HG02852 (cell line): ENCODE data around the gene HINFP.
"Not testable (repeated sequence)": the region's sequence is repeated elsewhere in the genome, so short reads cannot be mapped to it uniquely, and the experiment has no call there.

Experiments
- ATAC-seq: cut with Tn5 transposase; IDR thresholded peaks from one replicate; pipeline ENCODE4 v1.9.1; 2021; ENCODE audit warnings: mild to moderate bottlenecking, moderate library complexity; ENCODE audit not compliant: unreplicated experiment

HINFP gene

DNA sequence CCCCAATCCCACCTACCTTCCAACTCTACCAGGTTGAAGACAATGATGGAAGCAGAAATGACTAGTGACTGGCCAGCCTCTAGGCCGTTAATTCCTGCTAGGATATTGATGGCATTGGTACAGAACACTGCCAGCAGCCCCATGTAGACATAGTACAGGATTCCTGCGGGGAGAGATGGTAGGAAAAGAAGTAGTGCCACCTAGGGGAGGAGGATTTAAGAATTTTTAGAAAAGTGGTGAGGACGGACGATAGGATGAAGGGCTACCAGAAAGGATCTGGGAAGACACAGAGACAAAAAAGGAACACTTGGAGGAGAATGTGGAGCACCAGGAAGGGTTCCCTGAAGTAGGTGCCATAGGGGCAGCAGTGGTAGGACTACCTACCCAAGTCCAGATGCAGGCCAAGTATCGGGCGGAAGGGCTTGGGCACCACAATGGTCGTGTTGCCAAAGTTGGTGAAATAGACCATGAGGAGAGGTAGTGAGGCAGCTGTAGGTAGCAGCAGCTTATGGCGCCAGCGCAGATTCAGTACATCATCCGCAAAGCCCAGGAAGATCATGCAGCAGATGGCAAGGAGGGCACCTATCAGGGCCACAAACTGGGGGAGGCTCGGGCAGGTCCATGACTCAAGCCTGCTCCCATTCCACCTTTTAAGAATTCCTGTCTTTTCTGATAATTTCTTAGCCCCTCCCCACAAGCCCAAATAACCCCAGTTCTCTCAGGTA lies 21.0 kb upstream of the HINFP start:
- no peak for ATAC-seq

DNA sequence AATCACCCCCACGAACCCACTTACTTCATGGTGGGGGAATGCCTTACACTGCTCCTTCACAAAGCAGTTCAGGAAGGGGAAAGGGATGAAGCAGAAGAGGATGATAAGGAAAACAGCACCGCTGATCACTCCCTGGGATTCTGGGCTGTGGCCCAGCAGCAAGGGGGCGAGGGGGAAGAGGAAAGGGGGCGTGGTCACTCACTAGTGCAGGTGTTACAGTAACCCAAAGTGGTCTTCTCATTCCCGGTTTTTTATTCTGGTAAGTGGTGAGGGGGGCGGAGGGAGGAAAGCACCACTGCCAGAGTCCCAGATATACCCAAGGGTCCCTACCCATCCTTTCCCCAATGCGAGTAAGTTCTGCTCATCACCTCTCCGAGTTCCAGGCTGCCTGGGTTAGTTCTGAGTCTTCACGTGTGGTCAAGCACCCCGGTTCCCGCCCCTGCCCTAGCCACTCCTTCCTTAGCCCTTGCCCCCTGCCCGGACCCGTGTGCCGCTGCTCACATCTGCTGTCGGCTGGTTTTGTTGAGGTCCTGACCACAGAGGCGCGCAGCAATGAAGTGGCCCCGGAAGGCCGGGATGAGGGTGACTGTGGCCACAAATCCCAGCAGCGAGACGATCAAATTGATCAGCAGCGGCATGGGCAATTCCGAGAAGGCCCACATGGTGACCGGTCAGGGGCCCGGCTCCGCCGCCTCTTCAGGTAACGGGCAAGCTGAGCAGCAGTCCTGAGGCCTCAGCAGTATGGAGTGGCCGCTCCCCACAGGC lies 20.2 kb upstream of the HINFP start:
- ATAC-seq = peak; percentile 17

DNA sequence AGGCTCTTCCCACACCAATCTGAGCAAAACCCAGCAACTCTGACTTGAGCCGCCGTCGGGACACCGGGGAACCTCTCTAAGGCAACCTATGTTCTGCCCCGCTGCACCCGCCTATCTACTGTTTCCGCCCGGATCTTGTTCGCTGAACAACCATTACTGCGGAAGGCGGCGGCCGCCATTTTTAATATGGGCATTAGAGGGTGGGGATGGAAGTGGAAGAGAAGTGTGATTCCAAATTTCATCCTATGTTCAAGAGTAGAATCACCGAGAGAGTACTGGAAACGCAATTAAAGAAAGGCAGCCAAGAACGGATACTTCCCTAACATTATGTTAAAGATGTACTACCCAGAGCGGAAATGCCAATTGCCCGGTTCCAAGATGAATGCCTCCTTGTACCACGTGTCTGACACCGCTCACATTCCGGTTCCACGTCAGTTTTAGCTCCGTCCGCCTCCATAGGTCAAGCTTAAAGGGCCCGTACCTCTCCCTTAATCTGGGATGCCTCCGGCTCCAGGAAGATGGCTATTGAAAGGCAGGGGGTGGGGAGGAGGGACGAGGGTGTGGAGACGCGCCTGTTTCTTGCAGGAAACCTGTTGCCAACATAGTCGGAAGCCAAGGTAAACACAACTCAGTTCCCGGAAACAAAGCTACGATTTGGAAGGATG lies 19.5 kb upstream of the HINFP start, which contains the start of gene DPAGT1:
DPAGT1 (minus strand) TSS at position 95 of the 665 bp plus-strand sequence. CDS start 198 bp downstream, outside the sequence.
- ATAC-seq = peak; percentile 80

DNA sequence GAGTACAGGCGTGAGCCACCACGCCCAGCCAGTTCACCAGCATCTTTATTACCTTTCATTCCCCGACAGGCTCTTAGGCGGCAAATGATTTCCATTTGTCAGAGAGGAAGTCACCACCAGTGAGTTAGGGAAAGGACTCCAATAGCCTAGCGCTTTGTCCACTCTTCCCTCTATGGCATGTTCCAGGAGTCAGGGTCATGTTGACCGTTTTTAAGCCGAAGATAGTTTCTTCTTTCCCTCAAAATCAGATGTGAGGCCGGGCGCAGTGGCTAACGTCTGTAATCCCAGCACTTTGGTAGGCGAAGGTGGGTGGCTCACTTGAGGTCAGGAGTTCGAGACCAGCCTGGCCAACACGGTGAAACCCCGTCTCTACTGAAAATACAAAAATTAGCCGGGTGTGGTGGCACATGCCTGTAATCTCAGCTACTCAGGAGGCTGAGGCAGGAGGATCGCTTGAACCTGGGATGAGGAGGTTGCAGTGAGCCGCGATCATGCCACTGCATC lies 18.2 kb upstream of the HINFP start:
- not testable (repeated sequence) for ATAC-seq

DNA sequence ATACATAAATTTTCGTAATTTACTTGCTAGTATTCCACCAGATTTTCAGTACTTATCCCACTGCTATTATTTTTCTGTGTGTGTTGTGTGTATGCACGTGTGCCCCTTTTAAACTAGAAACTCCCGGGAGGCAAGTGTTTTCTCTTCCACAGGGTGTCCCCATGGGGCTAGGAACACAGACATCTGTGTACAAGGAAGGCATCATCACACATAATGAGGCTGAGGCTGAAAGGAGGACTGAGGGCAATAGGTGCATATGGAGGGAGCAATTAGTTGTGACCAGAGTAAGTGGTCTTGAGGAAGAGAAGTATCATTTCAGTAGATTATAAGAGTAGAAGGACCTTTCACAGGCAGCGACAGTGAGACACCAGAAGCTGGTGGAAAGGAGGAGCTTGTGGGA lies 17.6 kb upstream of the HINFP start:
- ATAC-seq = no peak

DNA sequence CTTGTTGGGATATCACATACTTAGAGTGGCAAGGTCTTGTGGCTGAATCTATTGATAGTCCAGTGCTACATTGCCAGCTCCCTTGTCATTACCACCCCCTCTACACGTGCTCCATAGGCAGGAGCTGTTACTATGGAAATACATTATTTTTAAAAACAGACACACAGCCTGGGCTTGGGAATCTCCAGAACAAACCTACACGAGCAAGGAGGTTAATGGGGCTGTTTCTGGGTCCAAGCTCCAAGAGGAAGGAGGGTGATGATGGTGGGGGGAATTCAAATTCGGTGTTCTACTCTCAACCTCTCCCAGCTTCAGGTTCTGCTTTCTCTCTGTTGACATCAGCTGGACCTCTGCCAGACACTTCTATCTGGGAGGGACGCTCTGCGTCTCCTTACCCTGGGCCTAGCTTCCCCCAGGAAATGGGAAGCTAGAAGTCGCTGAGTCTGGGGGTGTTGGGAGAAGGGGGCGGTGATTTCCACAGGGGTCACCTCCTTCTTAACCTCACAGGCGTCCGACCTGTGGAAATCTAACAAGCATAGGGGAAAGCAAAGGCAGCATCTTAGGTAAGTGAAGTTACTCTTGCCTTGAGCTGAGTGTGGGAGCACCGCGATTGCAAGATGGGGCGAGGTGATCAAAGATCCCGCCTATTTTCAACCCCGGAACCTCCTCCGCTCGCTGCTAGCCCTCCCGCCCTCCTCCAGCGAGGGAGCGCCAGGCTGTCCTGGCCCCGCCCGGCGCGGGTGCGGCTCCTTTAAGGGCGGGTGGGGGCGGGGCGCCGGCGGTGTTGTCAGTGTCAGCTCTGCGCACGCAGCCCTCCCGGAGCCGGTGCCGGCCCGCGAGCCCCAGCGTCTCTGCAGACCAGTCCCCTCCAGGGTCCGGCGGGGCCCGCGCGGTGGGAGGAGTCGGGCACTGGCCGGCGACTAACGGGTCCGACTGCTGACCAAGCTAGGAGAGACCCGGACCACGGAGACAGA lies 14.5 kb upstream of the HINFP start, which contains the start of gene C2CD2L:
C2CD2L (plus strand) TSS at position 781 of the 974 bp plus-strand sequence. CDS start 398 bp downstream, outside the sequence.
- peak; percentile 82 for ATAC-seq

DNA sequence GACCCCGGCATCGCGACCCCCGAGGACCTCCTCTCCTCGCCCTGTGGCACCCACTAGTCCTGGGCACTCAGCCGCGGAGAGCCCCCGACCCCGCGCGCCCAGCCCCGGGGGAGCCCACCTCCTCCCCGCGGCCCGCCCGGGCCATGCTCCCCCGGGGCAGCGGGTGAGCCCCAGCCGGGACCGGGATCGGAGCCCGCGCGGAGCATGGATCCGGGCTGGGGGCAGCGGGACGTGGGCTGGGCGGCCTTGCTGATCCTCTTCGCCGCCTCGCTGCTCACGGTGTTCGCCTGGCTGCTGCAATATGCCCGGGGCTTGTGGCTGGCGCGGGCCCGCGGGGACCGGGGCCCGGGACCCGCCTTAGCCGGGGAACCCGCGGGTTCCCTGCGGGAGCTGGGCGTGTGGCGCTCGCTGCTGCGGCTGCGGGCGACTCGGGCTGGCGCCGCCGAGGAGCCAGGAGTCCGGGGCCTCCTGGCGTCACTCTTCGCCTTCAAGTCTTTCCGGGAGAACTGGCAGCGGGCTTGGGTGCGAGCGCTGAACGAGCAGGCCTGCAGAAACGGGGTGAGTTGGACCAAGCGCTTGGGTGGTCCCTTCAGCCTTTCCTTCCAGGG lies 13.7 kb upstream of the HINFP start:
- ATAC-seq = peak; percentile 36

DNA sequence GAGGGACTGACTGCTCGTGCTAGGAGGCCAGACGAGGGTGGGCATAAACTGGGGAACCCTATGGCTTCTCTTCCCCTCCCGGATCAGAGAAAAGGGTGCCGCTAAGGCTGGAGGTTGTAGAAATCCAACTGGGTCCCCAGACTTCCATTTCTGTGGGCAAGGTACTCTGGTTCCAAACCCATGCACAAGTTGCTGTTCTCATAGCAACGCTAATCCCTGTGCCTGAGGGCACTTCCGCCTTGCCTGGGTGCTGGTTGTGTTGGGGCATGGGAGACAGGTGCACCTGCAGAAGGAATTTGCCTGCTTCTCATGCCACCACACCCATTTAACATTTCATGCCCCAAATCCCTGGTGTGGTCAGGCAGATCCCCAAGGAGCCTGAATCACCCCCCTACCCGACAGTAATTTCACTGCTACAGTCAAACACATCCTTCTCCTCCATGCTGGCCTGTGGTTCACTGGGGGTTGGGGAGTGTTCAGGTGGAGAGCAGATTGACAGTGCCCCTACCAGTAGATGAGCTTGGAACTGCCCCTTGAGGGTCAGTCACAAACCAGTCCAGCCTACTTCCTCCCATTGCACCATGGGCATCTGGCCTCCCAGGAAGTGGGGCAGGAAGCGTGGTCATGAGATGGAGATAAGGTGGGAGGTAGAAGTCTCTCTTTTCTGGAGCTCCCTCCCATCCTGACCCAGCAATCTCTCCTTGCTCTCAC lies 13.1 kb upstream of the HINFP start:
- no peak for ATAC-seq

DNA sequence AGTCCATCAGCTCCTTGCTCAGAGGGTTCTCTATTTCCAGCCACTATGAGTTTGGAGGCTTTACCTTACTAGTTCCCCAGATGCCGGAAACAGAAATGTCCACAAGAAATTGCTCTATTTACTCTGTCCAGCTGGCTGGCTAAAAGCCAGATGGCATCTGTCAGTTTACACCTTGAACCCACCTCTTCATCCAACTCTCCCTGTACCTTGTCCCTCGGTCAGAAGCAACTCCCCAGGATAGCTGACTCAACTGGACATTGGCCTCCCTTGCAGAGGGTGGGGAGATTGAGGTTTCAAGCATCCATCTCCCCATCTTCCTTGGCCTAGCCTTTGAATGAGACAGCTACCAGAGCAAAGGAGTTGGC lies 12.5 kb upstream of the HINFP start:
- ATAC-seq = no peak

DNA sequence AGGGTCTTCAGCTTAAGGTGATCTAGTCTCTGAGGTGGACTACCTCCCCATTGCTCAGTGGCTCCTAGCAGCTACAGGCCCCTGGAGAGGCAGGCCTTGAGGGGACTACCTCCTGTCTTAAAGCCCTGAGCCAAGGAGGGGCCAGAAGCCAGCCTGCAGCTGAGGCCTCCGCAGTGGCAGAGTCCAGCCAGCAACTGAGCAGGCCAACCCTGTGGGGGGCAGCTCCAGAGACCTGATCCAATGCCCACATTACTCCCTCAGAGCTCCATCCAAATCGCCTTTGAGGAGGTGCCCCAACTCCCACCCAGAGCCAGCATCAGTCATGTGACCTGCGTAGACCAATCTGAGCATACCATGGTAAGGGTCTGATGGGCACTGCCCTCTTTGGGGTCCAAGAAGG lies 11.5 kb upstream of the HINFP start:
- no peak for ATAC-seq

DNA sequence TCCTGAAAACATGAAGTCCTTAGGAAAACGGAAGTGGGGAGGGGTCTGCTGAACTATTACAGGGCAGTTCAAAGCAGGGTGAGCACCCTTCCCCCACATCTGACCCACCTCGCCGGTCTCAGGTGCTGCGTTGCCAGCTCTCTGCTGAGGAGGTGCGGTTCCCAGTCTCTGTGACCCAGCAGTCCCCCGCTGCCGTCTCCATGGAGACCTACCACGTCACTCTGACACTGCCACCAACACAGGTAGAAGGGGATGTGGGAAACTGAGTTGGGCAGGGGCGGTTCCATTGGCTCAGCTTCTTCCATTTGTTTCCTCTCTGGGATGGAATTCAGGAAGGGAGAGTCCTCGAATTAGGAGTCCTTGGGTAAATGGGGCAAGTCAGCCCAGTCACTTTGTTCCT lies 10.9 kb upstream of the HINFP start:
- ATAC-seq = no peak

DNA sequence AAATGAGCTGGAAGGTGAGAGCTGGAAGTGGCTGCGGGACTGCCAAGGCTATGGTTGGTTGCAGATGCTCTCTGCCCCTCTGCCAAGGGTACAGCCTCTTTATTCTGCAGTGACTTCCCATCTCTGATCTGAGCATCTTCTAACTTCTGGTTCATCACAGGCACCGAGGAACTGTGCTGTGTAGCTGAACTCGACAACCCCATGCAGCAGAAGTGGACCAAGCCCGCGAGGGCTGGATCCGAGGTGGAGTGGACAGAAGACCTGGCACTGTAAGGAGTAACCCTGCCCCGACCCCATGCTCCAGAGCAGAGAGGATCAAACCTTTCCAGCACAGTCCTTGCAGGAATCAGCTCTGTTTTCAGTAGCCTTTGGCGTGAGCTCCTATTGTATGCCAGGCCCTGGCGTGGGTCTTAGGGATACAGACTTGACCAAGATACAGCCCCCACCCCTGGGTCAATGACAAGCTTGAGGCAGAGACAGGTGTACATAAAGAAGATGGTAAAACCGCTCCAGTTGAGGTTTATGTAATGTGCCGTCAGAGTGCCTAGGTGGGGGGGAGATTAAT lies 9.9 kb upstream of the HINFP start:
- no peak for ATAC-seq

DNA sequence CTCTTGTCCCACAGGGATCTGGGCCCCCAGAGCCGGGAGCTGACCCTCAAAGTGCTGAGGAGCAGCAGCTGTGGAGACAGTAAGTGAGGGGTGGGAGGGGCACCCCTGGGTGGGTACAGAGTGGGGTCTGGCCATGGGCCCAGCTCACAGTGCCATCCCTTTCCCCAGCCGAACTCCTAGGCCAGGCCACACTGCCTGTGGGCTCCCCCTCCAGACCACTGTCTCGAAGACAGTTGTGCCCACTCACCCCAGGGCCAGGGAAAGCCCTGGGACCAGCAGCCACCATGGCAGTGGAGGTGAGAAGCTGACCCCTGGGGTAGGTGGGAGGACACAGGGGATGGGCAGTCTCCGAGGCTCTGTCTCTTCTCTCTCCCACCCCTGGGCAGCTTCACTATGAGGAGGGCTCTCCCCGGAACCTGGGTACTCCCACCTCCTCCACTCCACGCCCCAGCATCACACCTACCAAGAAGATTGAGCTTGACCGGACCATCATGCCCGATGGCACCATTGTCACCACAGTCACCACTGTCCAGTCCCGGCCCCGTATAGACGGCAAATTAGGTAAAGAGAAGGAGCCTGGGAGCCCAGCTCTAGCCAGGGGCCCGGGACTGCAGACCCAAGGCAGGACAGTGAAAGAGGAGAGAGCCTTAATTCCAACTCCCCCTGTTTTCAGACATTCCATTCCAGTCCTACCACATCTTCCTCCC lies 8.9 kb upstream of the HINFP start:
- ATAC-seq = no peak

DNA sequence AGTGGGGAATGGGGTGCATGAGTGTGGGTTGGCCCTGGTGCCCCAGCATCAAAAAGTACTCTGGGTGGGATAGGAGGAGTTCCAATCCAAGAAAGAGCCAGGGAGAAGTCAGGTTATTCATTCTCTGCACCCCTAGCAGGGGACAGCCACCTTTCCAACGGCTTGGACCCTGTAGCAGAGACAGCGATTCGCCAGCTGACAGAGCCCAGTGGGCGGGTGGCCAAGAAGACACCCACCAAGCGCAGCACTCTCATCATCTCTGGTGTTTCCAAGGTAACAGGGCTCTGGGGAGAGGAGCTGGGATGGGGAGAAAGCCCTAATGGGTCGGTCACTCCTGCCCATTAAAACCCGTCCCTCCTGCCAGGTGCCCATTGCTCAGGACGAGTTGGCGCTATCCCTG lies 7.7 kb upstream of the HINFP start:
- ATAC-seq = no peak

DNA sequence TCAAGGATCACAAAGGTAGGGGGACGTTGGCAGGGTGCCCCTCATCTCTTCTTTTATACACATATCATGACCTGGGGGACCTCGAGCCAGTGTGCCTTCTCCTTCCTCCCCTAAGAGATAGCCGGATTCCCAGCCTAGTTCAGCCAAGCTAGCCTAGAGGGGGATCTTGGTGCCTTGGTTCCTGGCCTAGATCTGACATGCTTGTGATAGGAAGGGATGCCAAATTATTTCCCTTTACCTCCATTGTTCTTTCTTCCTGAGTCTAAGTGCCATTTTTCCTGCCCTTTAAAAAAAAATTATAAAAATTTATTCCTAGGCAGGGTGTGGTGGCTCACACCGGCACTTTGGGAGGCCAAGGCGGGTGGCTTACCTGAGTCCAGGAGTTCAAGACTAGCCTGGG lies 7.0 kb upstream of the HINFP start:
- no peak for ATAC-seq

DNA sequence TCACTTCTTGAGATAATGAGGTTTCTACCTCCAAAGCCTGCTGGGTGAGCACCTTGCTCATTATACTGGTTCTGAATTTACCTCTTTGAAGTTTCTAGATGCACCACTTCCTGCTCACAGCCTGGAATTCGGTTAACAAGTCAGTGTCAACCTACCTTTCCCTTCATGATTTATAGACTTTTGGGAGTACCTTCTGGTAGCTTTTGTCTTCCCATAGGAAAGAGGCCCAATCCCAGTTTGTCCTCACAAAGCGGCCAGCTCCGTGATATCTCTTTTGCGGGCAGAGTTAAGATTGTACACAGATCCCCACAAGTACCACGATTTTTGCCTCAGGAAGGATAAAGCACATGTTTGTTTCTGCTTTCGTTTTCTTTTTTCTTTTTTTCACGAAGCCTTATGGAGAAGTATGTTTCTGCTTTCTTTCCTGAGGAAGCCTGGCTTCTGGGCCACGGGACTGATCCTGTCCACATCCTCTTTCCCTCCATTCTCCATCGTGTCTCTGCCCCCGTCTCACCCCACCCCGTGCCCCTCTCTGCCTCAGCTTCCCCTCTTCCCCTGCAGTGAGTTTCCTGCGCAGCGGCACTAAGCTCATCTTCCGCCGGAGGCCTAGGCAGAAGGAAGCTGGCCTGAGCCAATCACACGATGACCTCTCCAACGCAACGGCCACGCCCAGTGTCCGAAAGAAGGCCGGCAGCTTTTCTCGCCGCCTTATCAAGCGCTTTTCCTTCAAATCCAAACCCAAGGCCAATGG lies 5.7 kb upstream of the HINFP start:
- no peak for ATAC-seq

DNA sequence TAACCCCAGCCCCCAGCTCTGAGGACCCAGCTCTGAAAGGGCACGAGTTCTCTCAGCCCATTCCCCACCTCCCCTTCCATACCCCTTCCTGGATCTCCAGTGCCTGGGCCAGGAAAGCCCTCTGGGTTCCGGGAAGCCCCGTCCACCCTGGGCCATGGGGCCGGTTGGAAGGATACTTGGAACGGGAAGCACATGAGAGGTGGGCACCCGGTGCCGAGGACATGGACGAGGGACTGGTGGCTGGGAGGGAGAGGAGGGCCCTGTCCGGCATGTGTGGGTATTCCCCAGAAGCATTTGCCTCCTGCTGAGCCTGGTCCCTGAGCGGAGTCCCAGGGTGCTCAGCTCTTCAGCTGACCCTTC lies 5.2 kb upstream of the HINFP start:
- ATAC-seq = no peak

DNA sequence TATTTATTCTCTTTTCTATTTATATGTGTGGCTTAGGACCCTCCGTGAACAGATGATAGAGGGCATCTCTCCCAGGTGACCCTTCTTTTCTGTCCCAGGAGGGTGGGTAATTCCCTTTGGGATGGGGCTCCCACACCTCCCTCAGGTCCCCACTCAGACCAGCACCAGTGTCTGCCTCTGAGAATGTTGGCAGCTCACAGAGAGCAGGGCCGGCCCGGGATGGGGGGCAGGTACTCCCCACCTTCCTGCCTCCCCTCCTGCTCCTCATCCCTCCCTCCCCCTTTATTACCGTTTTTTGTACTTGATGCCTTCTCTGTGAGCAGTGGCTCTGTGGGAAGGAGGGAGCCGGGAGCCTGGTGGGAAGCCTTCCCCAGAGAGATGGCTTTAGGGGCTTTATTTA lies 4.8 kb upstream of the HINFP start:
- no peak for ATAC-seq
